ENCODE data around the gene LTBP4.
A peak's percentile ranks its signal among the peaks of the same experiment; 100 is the strongest.

Gene LTBP4

GRCh38 chr19:40596608-40597328, 4.4 kb upstream of the LTBP4 start:
- DNase-seq = peak in 9 of 56 donors; percentile 14 to 62 (median 26)

- no peak for DNase-seq
Measured at GRCh38 chr19:40597329-40597838, 3.8 kb upstream of the LTBP4 start.

GRCh38 chr19:40598121-40598917, 2.9 kb upstream of the LTBP4 start:
- DNase-seq = peak in 52 of 56 donors; percentile 12 to 88 (median 65)

GRCh38 chr19:40598918-40599307, 2.3 kb upstream of the LTBP4 start:
- no peak for DNase-seq

- DNase-seq = no peak
Measured at GRCh38 chr19:40599331-40599901, 1.8 kb upstream of the LTBP4 start.

- peak in 22 of 56 donors; percentile 20 to 69 (median 40) for DNase-seq
Measured at GRCh38 chr19:40599902-40600569, 1.1 kb upstream of the LTBP4 start.

GRCh38 chr19:40600570-40601133, 517 bp upstream of the LTBP4 start:
- DNase-seq = no peak

- DNase-seq = no peak
Measured at GRCh38 chr19:40603071-40603388, 1.9 kb downstream of the LTBP4 start.

GRCh38 chr19:40603389-40604170, 2.4 kb downstream of the LTBP4 start:
- DNase-seq = peak in 51 of 56 donors; percentile 22 to 94 (median 70)

- no peak for DNase-seq
Measured at GRCh38 chr19:40604171-40604646, 3.0 kb downstream of the LTBP4 start.

- no peak for DNase-seq
Measured at GRCh38 chr19:40604647-40605215, 3.6 kb downstream of the LTBP4 start.

- peak in 24 of 56 donors; percentile 15 to 65 (median 40) for DNase-seq
Measured at GRCh38 chr19:40605216-40605971, 4.2 kb downstream of the LTBP4 start.

- DNase-seq = no peak
Measured at GRCh38 chr19:40607311-40608239, 6.4 kb downstream of the LTBP4 start.

GRCh38 chr19:40608240-40608621, 7.1 kb downstream of the LTBP4 start:
- no peak for DNase-seq

- DNase-seq = no peak
Measured at GRCh38 chr19:40608957-40609356, 7.8 kb downstream of the LTBP4 start.

- DNase-seq = peak in 38 of 56 donors; percentile 15 to 85 (median 50)
Measured at GRCh38 chr19:40609561-40610395, 8.6 kb downstream of the LTBP4 start.
